ENCODE data around the gene ANGPT4. TPM values are rescaled to one million over a fixed set of nuclear protein-coding genes. Genes with fewer than 3 reads are reported as not detected.

ANGPT4 gene
- total RNA-seq, 1 donor from 2014 or later = 0.22 TPM

DNA sequence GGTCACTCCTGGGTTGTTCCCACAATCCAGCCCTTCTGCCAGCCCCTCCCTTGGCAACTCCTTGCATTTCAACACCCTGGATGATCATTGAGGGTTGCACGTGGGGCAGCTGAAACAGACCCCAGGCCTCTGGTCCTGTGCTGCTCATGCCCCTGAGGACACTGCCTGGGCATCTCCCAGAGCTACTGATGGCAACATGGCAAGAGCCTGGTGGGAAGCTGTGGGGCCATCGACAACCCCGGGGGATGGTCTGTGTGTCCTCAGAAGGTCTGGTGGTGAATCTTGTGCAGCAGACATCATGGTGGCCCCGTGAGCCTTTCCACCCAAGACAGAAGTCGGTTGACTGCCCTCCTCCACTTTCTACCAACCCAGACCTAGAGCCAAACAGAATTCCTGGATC, 4.9 kb upstream of the ANGPT4 start:
- peaks cover 14% of the 10 kb centered on the region for H3K4me1 Mint-ChIP-seq (ENCODE audit: low read depth, unreplicated experiment)
- no peak for DNase-seq
- no peak overlapping the region for H3K4me3 Mint-ChIP-seq (ENCODE audit: unreplicated experiment)
- peaks cover 9% of the 10 kb centered on the region for H3K27me3 Mint-ChIP-seq (ENCODE audit: unreplicated experiment)
- TF ChIP-seq, protein P1, sequence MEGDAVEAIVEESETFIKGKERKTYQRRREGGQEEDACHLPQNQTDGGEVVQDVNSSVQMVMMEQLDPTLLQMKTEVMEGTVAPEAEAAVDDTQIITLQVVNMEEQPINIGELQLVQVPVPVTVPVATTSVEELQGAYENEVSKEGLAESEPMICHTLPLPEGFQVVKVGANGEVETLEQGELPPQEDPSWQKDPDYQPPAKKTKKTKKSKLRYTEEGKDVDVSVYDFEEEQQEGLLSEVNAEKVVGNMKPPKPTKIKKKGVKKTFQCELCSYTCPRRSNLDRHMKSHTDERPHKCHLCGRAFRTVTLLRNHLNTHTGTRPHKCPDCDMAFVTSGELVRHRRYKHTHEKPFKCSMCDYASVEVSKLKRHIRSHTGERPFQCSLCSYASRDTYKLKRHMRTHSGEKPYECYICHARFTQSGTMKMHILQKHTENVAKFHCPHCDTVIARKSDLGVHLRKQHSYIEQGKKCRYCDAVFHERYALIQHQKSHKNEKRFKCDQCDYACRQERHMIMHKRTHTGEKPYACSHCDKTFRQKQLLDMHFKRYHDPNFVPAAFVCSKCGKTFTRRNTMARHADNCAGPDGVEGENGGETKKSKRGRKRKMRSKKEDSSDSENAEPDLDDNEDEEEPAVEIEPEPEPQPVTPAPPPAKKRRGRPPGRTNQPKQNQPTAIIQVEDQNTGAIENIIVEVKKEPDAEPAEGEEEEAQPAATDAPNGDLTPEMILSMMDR (IDR thresholded peaks at IDR 0.05; ENCODE audit: partially characterized antibody, unreplicated experiment) = no peak
- peaks cover 10% of the 10 kb centered on the region for H3K9me3 Mint-ChIP-seq (ENCODE audit: unreplicated experiment)
- no peaks in the 10 kb centered on the region for H3K36me3 Mint-ChIP-seq (ENCODE audit: unreplicated experiment)
- H3K27ac Mint-ChIP-seq (ENCODE audit: unreplicated experiment) = no peak overlapping the region

DNA sequence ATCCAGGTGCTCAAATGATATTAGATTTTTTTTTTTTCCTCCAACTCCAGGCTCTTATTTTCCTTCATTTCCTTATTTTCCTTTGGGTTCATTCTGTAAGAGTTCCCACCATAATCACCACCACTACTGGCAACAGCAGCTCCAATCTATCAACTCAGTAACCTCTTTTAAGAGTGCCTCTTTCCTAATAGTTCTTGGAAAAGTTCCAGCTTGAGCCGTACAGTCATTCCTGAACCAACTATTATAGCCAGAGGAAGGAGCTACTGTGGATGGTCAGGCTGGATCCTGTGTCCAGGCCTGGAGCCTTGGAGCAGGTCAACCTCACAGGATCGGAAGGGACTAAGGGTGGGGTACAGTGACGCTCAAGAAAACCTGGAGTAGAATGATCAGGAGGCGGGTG, 4.2 kb upstream of the ANGPT4 start:
- H3K27ac Mint-ChIP-seq (ENCODE audit: unreplicated experiment) = no peak overlapping the region
- DNase-seq = no peak
- H3K36me3 Mint-ChIP-seq (ENCODE audit: unreplicated experiment) = no peaks in the 10 kb centered on the region
- peaks cover 11% of the 10 kb centered on the region for H3K27me3 Mint-ChIP-seq (ENCODE audit: unreplicated experiment)
- peaks cover 10% of the 10 kb centered on the region for H3K9me3 Mint-ChIP-seq (ENCODE audit: unreplicated experiment)
- no peak overlapping the region for H3K4me3 Mint-ChIP-seq (ENCODE audit: unreplicated experiment)
- TF ChIP-seq, protein P1 (IDR thresholded peaks at IDR 0.05; ENCODE audit: partially characterized antibody, unreplicated experiment) = no peak
- H3K4me1 Mint-ChIP-seq (ENCODE audit: low read depth, unreplicated experiment) = peaks cover 16% of the 10 kb centered on the region

DNA sequence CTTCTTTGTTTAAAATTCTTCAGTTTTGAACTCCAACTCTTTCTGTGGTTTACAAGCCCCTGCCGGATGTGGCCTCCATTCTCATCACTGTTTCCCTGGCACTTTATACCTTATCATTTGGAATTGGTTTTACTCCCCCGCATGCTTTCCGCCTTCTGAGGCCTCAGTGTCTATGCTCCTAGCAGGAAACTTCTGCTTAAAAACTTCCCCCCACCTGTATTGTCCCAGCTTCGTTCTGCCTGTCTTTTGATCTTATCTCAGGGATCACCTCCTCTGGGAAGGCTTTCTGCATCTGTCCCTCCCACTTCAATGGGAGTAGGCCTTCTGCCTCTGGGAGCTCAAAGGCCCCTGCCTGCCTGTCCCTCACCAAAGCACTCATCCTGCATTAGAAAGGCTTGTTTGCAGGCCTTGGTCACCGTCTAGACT, 3.4 kb upstream of the ANGPT4 start:
- no peaks in the 10 kb centered on the region for H3K36me3 Mint-ChIP-seq (ENCODE audit: unreplicated experiment)

DNA sequence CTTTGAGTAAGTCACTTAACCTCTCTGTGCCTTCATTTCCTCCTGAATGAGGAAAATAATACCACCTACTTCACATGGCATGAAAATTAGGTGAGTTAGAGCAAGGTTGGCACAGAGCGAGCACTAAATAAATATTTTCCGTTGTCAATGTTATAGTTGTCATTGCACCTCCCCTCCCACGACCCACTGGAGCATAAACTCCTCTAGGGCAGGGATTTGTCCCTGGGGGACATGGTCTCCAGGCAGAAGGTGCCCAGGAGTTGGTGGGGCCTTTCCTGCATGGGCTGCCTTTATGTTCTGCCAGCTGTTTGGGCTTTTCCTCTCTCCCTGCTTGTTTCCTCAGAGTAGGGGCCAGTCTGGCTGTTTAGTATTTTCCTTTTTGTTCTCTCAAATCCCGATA, 1.3 kb upstream of the ANGPT4 start:
- DNase-seq = no peak
- peaks cover 4% of the 10 kb centered on the region for H3K36me3 Mint-ChIP-seq (ENCODE audit: unreplicated experiment)
- TF ChIP-seq, protein P1 (IDR thresholded peaks at IDR 0.05; ENCODE audit: partially characterized antibody, unreplicated experiment) = no peak
- peaks cover 25% of the 10 kb centered on the region for H3K4me1 Mint-ChIP-seq (ENCODE audit: low read depth, unreplicated experiment)
- H3K9me3 Mint-ChIP-seq (ENCODE audit: unreplicated experiment) = peaks cover 10% of the 10 kb centered on the region
- H3K27ac Mint-ChIP-seq (ENCODE audit: unreplicated experiment) = peak overlapping the region; percentile 17
- H3K27me3 Mint-ChIP-seq (ENCODE audit: unreplicated experiment) = peaks cover 21% of the 10 kb centered on the region
- H3K4me3 Mint-ChIP-seq (ENCODE audit: unreplicated experiment) = no peak overlapping the region

More for the DNA sequence above, 3.4 kb upstream of the ANGPT4 start:
- H3K4me3 Mint-ChIP-seq (ENCODE audit: unreplicated experiment) = no peak overlapping the region
- TF ChIP-seq, protein P1 (IDR thresholded peaks at IDR 0.05; ENCODE audit: partially characterized antibody, unreplicated experiment) = no peak
- peaks cover 10% of the 10 kb centered on the region for H3K9me3 Mint-ChIP-seq (ENCODE audit: unreplicated experiment)
- H3K27me3 Mint-ChIP-seq (ENCODE audit: unreplicated experiment) = peaks cover 13% of the 10 kb centered on the region
- peaks cover 22% of the 10 kb centered on the region for H3K4me1 Mint-ChIP-seq (ENCODE audit: low read depth, unreplicated experiment)
- no peak for DNase-seq
- H3K27ac Mint-ChIP-seq (ENCODE audit: unreplicated experiment) = peak overlapping the region; percentile 20

DNA sequence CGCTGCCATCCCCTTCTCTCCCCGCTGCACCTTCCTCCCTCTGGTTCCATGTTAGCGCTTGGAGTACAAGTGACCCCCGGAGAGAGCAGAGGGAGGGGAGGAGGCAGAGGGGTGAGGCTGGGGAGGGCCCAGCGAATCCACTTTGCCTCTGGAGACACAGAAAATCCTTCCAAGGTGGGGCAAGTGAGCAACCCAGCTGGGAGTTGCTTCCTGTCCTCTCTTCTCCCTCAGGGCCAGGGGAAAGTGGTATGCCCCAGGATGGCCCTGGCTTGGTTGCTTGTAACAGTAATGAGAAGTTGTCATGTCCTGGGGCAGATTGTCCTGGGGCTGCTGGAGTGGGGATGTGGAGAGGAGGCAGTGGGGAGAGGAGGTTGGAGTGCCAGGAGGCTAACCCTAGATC, 691 bp upstream of the ANGPT4 start:
- peaks cover 20% of the 10 kb centered on the region for H3K27me3 Mint-ChIP-seq (ENCODE audit: unreplicated experiment)
- TF ChIP-seq, protein P1 (IDR thresholded peaks at IDR 0.05; ENCODE audit: partially characterized antibody, unreplicated experiment) = no peak
- H3K4me1 Mint-ChIP-seq (ENCODE audit: low read depth, unreplicated experiment) = peaks cover 25% of the 10 kb centered on the region
- no peak overlapping the region for H3K4me3 Mint-ChIP-seq (ENCODE audit: unreplicated experiment)
- H3K27ac Mint-ChIP-seq (ENCODE audit: unreplicated experiment) = peak overlapping the region; percentile 48
- H3K36me3 Mint-ChIP-seq (ENCODE audit: unreplicated experiment) = peaks cover 4% of the 10 kb centered on the region
- peaks cover 10% of the 10 kb centered on the region for H3K9me3 Mint-ChIP-seq (ENCODE audit: unreplicated experiment)
- DNase-seq = no peak

All from glutamatergic neuron (in vitro differentiated cells).